Astrocyte (in vitro differentiated cells and primary cell): Measurements from ENCODE around the gene PDGFA.

ENCODE experiments used
- EZH2 ChIP-seq: IDR thresholded peaks from 2 replicates; pipeline ENCODE4 v1.6.1; 2012; ENCODE audit warnings: mild to moderate bottlenecking, low read length, inconsistent platforms; ENCODE audit not compliant: insufficient read depth
- TF ChIP-seq, protein P1 (sequence below): IDR thresholded peaks from 2 replicates; pipeline ENCODE4 v1.5.1; 2011; ENCODE audit warnings: low read depth, mild to moderate bottlenecking, inconsistent platforms, low read length, moderate library complexity; ENCODE audit not compliant: insufficient read depth

GRCh38 chr7:524800-525199, 5.2 kb upstream of the PDGFA start:
- TF ChIP-seq, protein P1, sequence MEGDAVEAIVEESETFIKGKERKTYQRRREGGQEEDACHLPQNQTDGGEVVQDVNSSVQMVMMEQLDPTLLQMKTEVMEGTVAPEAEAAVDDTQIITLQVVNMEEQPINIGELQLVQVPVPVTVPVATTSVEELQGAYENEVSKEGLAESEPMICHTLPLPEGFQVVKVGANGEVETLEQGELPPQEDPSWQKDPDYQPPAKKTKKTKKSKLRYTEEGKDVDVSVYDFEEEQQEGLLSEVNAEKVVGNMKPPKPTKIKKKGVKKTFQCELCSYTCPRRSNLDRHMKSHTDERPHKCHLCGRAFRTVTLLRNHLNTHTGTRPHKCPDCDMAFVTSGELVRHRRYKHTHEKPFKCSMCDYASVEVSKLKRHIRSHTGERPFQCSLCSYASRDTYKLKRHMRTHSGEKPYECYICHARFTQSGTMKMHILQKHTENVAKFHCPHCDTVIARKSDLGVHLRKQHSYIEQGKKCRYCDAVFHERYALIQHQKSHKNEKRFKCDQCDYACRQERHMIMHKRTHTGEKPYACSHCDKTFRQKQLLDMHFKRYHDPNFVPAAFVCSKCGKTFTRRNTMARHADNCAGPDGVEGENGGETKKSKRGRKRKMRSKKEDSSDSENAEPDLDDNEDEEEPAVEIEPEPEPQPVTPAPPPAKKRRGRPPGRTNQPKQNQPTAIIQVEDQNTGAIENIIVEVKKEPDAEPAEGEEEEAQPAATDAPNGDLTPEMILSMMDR = no peak
- TF ChIP-seq EZH2 = no peak
